GM13976 (cell line): ENCODE results near the gene ABCB4.

ENCODE experiments used
- DNase-seq: peaks from one replicate; pipeline ENCODE4 v3.0.0; 2012; ENCODE audit warnings: low spot score
- CTCF ChIP-seq: IDR thresholded peaks from 2 replicates; pipeline ENCODE4 v1.5.1; 2012; ENCODE audit warnings: borderline replicate concordance, mild to moderate bottlenecking; ENCODE audit not compliant: insufficient read depth; ENCODE audit errors: extremely low read depth, missing control alignments, control extremely low read depth
- in situ Hi-C: fragments of 300-500 bp; cut with MboI; formaldehyde crosslinking; loops from one replicate; pipeline ENCODE4 v1.12.0; 2022; ENCODE audit warnings: low sequenced_read_pairs, mixed read lengths, inconsistent platforms; ENCODE audit not compliant: unreplicated experiment

Gene ABCB4

GRCh38 chr7:87511510-87511909 lies 36.0 kb upstream of the ABCB4 start:
- no peak for TF ChIP-seq CTCF
- in situ Hi-C loops, result no loop called here
- DNase-seq, result no peak

DNA sequence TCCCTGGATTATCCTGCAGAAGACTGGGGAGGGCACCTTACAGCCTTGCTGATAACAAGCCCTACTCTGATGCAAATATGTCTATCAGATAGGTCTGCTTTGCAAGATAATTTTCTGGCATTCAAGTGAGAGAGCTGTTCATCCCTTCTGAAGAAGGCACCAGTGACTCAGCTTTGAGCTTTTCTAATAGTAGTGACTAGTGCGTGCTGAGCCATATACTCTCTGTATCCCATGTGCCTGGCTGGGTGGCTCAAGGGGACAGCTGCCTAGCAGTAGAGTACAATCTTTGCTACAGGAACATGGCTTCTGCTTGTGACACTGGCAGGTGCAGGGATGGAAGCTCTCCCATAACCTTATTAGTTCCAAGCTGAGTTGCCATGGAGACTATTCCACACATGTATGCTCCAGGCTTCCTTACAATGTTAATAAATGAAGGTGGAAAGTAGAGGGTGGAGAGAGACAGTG lies 35.0 kb upstream of the ABCB4 start:
- TF ChIP-seq CTCF, result no peak
- no peak for DNase-seq
- in situ Hi-C loops, result no loop called here

DNA sequence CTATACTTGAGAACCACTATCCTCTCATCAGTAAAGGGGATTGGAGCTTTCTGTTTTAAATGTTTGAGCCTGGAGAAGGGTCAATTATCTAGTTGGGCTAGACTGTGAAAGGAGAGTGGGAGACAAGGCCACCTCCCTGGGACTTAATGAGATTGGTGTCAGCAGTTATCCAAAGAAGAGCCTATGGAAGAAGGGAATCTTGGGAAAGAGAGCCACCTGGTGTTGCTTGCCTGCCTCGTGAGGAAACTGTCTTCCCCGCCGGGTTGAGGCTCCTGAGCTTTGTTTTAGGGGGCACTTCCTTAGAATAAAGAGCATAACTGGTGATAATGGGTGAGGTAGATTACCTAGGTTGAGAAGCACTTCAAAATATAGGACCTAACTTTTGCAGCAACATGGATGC lies 32.0 kb upstream of the ABCB4 start:
- in situ Hi-C loops, result loop anchor here (10.0 kb wide), 1 partner anchor 377 kb away; no protein-coding TSS in a partner anchor
- no peak for TF ChIP-seq CTCF
- no peak for DNase-seq

DNA sequence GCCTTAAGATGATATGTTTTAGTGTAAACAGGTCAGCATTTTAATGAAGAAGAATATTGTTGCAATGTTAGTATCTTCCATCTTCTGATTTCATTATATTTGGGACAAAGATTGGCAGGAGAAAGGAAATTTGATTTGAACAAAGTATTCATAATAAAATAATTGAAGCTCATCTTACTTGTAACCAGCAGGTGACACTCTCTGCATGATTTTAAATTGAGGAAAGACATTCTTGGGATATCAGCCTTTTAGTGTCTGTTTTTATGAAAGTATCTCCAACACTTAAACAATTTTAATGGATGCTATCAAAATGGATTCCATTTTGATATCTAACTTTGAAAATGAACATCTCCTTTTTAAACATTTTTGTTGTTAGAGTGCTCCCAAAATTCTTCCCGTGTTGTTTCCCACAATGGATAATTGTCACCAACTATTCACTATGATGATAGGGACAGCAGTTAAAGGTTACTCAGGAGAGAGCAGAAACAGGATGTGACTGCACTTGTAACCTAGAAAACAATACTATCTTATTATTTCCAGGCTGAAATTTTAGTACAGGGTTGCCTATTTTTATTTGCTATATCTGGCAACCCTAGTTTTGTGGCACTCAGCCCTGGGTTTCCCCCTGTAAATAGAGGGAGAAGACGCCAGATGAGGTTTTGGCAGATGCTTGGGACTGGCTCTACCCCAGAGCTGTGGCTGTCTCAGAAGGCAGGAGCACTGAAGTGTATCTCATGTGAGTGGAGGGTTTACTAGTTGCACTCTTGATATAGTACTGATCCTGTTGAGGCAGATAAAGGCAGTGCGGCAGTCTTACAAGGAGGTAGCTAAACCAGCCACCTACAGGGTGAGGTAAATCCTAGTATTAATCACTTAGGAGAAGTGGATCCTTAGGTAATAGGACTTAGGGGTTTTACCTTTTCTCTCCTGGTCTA lies 31.0 kb upstream of the ABCB4 start:
- no peak for DNase-seq

DNA sequence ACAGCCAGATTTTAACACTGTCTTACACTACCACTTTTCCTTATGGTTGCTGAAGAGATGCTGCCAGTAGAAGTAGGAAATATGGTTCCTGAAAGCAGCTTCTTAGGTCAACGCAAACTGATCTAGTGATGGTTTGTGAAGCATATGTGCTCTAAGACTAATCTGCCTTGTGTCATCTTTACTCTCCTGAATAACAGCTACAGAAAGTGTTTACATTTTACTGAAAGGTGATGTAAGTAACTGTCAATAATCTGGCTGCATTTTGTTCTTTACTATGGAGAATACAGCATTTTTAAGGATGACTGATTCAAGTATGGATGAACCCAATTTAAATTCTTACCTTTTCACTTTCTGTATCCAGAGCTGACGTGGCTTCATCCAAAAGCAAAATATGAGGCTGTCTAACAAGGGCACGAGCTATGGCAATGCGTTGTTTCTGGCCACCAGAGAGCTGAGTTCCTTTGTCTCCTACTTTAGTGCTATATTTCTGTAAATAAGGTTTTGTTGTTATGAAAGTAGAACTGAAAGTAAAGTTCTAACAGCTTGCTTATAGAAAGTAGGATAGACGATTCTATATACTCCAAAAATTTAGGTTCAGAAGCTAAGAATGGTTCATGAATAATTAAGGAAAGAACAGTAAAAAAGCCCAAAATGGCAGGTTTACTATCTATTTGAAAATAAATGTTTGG lies 30.2 kb upstream of the ABCB4 start:
- no peak for DNase-seq
- in situ Hi-C loops, result loop anchor here (10.0 kb wide), 1 partner anchor 379 kb away; no protein-coding TSS in a partner anchor
- no peak for TF ChIP-seq CTCF

More for the DNA sequence above, 31.0 kb upstream of the ABCB4 start:
- in situ Hi-C loops, result loop anchor here (10.0 kb wide), 1 partner anchor 378 kb away; no protein-coding TSS in a partner anchor
- no peak for TF ChIP-seq CTCF

- in situ Hi-C loops, result loop anchor here (10.0 kb wide), 1 partner anchor 380 kb away; no protein-coding TSS in a partner anchor
- no peak for DNase-seq
- no peak for TF ChIP-seq CTCF
Measured at GRCh38 chr7:87505122-87505521, 29.6 kb upstream of the ABCB4 start.
